ENCODE measurements around the gene SGK1. TPM values are rescaled to one million over a fixed set of nuclear protein-coding genes. Genes with fewer than 3 reads are reported as not detected.

Gene SGK1
- polyA plus RNA-seq, 1 of the 3 experiments (the other 2 are of a cell fraction): 440 TPM

DNA sequence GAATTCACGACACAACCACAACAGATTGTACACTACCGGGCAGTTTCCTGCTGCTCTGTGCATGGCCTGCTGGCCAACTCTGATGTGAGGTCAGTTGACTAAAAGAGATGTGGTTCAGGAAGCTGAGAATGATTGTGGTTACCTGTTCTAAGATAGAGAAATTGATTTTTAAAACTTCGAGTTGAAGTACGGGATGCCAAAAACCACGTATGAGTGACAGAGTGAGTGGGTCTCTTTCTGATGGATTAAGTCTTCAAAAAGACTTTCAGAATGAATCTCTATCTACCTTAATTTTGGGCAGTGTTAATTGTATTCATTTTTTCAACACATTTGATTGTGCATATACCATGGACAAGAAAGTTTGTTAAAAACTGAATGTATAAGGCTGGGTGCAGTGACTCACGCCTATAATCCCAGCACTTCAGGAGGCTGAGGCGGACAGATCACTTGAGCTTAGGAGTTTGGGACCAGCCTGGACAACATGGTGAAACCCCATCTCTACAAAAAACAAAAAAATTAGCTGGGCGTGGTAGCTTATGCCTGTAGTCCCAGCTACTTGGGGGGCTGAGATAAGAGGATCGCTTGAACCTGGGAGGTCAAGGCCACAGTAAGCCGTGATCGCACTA lies 121.2 kb downstream of the SGK1 start:
- Histone ChIP-seq H3K27ac (ENCODE audit: low read depth in 2 of 2, low read length in 1 of 2) (no peak overlapping the region), H4K20me1 (ENCODE audit: insufficient read depth) (no peaks in the 10 kb centered on the region), H3K4me1 (ENCODE audit: control insufficient read depth in 1 of 2, insufficient read depth in 2 of 2, low read depth in 1 of 2, low read length in 1 of 2) (no peaks in the 10 kb centered on the region; a peak in 1 of 4 replicates), H3K27me3 (ENCODE audit: insufficient read depth) (no peaks in the 10 kb centered on the region), H3K4me2 (no peak overlapping the region), H3F3A (replicated peaks; ENCODE audit: insufficient read depth) (no peaks in the 10 kb centered on the region), H3K36me3 (replicated peaks in 1 of 2; ENCODE audit: control insufficient read depth in 1 of 2, insufficient read depth in 2 of 2, low read length in 1 of 2) (no peaks in the 10 kb centered on the region), H3K9me3 (no peaks in the 10 kb centered on the region), H3K9me2 (no peaks in the 10 kb centered on the region), H3K9ac (no peak overlapping the region), H2AFZ (ENCODE audit: low read depth) (no peak overlapping the region), H3K4me3 (ENCODE audit: low read depth in 2 of 2, low read length in 1 of 2) (no peak overlapping the region), H3K79me2 (ENCODE audit: insufficient read depth) (no peaks in the 10 kb centered on the region)
- TF ChIP-seq POLR2AphosphoS5 (IDR thresholded peaks at IDR 0.05; ENCODE audit: low read depth, low read length): no peak
- no peak for TF ChIP-seq EZH2phosphoT487 (IDR thresholded peaks at IDR 0.05; ENCODE audit: borderline replicate concordance, low read depth)
- no peak for TF ChIP-seq USF1 (IDR thresholded peaks at IDR 0.05; ENCODE audit: borderline replicate concordance, low read depth)
- TF ChIP-seq MEF2A (IDR thresholded peaks at IDR 0.05; ENCODE audit: borderline replicate concordance, low read depth): no peak
- no peak for TF ChIP-seq FOXM1 (IDR thresholded peaks at IDR 0.05; ENCODE audit: low read depth)
- no peak for TF ChIP-seq GABPA (IDR thresholded peaks at IDR 0.05; ENCODE audit: low read depth)
- TF ChIP-seq TCF12 (IDR thresholded peaks at IDR 0.05): no peak
- TF ChIP-seq SIN3A (IDR thresholded peaks at IDR 0.05; ENCODE audit: borderline replicate concordance, low read depth, low read length): no peak
- no peak for TF ChIP-seq MXI1 (IDR thresholded peaks at IDR 0.05; ENCODE audit: low read depth, low read length)
- no peak for TF ChIP-seq FOXJ3 (CRISPR knock-in tag; IDR thresholded peaks at IDR 0.05)
- no peak for TF ChIP-seq RCOR1 (IDR thresholded peaks at IDR 0.05; ENCODE audit: low read length)
- TF ChIP-seq USF2 (IDR thresholded peaks at IDR 0.05; ENCODE audit: borderline replicate concordance, low read depth, low read length): no peak
- no peak for TF ChIP-seq IRF3 (IDR thresholded peaks at IDR 0.05; ENCODE audit: low read depth, low read length)
- TF ChIP-seq RFX5 (IDR thresholded peaks at IDR 0.05; ENCODE audit: low read length): no peak
- no peak for TF ChIP-seq NFIC (IDR thresholded peaks at IDR 0.05; ENCODE audit: borderline replicate concordance)
- no peak for TF ChIP-seq GATA2 (CRISPR knock-in tag; IDR thresholded peaks at IDR 0.05)
- no peak for TF ChIP-seq CHD2 (IDR thresholded peaks at IDR 0.05; ENCODE audit: low read length, partially characterized antibody)
- TF ChIP-seq RAD21 (IDR thresholded peaks at IDR 0.05; ENCODE audit: low read length): no peak
- TF ChIP-seq YY1 (IDR thresholded peaks at IDR 0.05; ENCODE audit: low read depth): no peak
- ChIA-PET POLR2A (no interaction called here), CTCF (interaction anchor here (0.6 to 1.7 kb wide), 2 partner anchors 18 to 30 kb away, joined by 3 to 7 read pairs; no protein-coding TSS in a partner anchor)
- WGBS (ENCODE audit: low lambda C conversion rate): 95% methylated on average over 11 of the region's 11 CpGs
- DNase-seq: no peak

All from SK-N-SH (cell line).